MG63 (cell line): Measurements from ENCODE around the gene PEDS1. TPM values are rescaled to one million over a fixed set of nuclear protein-coding genes. Genes with fewer than 3 reads are reported as not detected.
"Not testable (repeated sequence)": the region's sequence is repeated elsewhere in the genome, so short reads cannot be mapped to it uniquely, and the experiment has no call there.

Source experiments
- DNase-seq: peaks from one replicate; pipeline ENCODE4 v3.0.0-alpha.2; 2020
- H3K27me3 ChIP-seq: fragments of 250-450 bp; sonication (Bioruptor Pico); 2 replicates; pipeline ENCODE4 v1.5.1; 2020; ENCODE audit warnings: mild to moderate bottlenecking, moderate library complexity
- H3K36me3 ChIP-seq: fragments of 250-450 bp; sonication (Bioruptor Pico); 2 replicates; pipeline ENCODE4 v1.5.1; 2020; ENCODE audit warnings: mild to moderate bottlenecking, moderate library complexity
- H3K4me3 ChIP-seq: fragments of 250-450 bp; sonication (Bioruptor Pico); 2 replicates; pipeline ENCODE4 v1.5.1; 2020; ENCODE audit warnings: mild to moderate bottlenecking, moderate library complexity
- H3K9me3 ChIP-seq: fragments of 250-450 bp; sonication (Bioruptor Pico); 2 replicates; pipeline ENCODE4 v1.5.1; 2020; ENCODE audit warnings: mild to moderate bottlenecking, moderate library complexity
- total RNA-seq: library from RNA; depleted of rRNA; stranded (reverse); fragments of >200 nt; shearing (Covaris generic); gene quantifications from 2 replicates; pipeline ENCODE4 v1.2.3, GENCODE V29; 2014; ENCODE audit warnings: low replicate concordance

Gene PEDS1
- total RNA-seq, 1 experiment from 2014 or later: 31.6 TPM

DNA sequence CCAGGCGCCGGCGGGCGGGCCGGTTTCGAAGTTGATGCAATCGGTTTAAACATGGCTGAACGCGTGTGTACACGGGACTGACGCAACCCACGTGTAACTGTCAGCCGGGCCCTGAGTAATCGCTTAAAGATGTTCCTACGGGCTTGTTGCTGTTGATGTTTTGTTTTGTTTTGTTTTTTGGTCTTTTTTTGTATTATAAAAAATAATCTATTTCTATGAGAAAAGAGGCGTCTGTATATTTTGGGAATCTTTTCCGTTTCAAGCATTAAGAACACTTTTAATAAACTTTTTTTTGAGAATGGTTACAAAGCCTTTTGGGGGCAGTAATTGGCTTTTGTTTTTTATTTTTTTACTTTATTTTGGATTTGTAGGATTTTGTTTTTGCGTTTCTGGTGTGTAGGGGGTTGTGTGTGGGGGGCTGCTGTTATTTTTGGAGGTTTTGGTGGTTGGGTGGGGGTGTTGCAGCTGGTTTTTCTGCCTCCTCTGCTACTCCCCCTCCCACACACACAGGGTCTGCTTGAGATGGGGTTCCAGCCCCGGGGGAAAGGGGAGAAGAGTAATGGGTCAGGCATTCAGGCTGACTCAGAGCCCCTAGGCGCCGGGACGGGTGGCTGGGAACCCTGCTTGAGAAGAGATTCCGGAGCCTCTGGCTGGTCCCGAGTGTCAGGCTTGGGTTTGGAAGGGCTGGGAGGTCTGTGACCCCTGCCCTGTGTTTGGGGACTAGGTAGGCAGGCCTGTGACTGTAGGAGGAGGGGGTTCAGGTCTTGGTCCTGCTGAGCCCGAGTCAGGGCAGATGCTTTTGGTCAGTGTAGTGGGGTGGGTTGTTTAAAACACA lies 39.1 kb upstream of the PEDS1 start:
- H3K4me3 ChIP-seq: peak overlapping the region; percentile 62
- no peaks in the 10 kb centered on the region for H3K9me3 ChIP-seq
- no peaks in the 10 kb centered on the region for H3K27me3 ChIP-seq
- DNase-seq: peak; percentile 88
- H3K36me3 ChIP-seq: peaks cover 32% of the 10 kb centered on the region

DNA sequence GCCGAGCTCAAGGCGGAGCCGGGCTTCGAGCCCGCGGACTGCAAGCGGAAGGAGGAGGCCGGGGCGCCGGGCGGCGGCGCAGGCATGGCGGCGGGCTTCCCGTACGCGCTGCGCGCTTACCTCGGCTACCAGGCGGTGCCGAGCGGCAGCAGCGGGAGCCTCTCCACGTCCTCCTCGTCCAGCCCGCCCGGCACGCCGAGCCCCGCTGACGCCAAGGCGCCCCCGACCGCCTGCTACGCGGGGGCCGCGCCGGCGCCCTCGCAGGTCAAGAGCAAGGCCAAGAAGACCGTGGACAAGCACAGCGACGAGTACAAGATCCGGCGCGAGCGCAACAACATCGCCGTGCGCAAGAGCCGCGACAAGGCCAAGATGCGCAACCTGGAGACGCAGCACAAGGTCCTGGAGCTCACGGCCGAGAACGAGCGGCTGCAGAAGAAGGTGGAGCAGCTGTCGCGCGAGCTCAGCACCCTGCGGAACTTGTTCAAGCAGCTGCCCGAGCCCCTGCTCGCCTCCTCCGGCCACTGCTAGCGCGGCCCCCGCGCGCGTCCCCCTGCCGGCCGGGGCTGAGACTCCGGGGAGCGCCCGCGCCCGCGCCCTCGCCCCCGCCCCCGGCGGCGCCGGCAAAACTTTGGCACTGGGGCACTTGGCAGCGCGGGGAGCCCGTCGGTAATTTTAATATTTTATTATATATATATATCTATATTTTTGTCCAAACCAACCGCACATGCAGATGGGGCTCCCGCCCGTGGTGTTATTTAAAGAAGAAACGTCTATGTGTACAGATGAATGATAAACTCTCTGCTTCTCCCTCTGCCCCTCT lies 38.2 kb upstream of the PEDS1 start:
- H3K4me3 ChIP-seq: peak overlapping the region; percentile 62
- peak; percentile 62 for DNase-seq
- no peaks in the 10 kb centered on the region for H3K9me3 ChIP-seq
- no peaks in the 10 kb centered on the region for H3K27me3 ChIP-seq
- peaks cover 32% of the 10 kb centered on the region for H3K36me3 ChIP-seq

DNA sequence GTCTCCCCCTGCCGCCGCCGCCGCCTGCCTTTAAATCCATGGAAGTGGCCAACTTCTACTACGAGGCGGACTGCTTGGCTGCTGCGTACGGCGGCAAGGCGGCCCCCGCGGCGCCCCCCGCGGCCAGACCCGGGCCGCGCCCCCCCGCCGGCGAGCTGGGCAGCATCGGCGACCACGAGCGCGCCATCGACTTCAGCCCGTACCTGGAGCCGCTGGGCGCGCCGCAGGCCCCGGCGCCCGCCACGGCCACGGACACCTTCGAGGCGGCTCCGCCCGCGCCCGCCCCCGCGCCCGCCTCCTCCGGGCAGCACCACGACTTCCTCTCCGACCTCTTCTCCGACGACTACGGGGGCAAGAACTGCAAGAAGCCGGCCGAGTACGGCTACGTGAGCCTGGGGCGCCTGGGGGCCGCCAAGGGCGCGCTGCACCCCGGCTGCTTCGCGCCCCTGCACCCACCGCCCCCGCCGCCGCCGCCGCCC lies 37.6 kb upstream of the PEDS1 start:
- no peak for DNase-seq
- Histone ChIP-seq H3K4me3 (peak overlapping the region; percentile 62), H3K27me3 (no peaks in the 10 kb centered on the region), H3K9me3 (no peaks in the 10 kb centered on the region), H3K36me3 (peaks cover 32% of the 10 kb centered on the region)

DNA sequence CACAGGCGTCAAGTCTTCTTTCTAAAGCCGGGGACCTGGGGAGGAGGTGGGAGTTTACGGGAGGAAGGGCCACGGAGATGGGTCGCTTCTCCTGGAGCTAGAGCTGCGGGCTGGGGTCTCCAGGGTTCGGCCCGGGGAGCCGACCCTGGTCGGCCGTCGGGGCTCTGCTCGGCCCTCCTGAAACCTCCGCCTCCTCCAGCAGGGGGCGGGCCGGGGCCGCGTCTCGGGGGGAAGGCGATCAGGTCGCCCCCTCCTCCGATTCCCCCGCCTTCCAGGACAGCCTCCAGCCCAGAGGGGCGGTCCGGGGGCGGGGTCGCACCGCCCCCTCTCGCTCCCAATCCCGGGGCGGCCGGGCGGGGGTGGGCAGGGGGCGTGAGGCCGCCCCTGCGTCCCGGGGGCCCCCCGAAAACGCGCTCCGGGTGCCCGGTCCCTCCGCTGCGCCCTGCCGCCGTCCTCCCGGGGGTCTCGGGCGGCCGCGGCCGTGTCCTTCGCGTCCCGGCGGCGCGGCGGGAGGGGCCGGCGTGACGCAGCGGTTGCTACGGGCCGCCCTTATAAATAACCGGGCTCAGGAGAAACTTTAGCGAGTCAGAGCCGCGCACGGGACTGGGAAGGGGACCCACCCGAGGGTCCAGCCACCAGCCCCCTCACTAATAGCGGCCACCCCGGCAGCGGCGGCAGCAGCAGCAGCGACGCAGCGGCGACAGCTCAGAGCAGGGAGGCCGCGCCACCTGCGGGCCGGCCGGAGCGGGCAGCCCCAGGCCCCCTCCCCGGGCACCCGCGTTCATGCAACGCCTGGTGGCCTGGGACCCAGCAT lies 36.9 kb upstream of the PEDS1 start, which contains the start of gene CEBPB:
CEBPB (plus strand) TSS at position 580 of the 814 bp plus-strand sequence; CDS start at position 784, 204 bp downstream.
- peak; percentile 91 for DNase-seq
- Histone ChIP-seq H3K27me3 (no peaks in the 10 kb centered on the region), H3K36me3 (peaks cover 32% of the 10 kb centered on the region), H3K4me3 (peak within 1 kb of the TSS; percentile 62), H3K9me3 (no peaks in the 10 kb centered on the region)

DNA sequence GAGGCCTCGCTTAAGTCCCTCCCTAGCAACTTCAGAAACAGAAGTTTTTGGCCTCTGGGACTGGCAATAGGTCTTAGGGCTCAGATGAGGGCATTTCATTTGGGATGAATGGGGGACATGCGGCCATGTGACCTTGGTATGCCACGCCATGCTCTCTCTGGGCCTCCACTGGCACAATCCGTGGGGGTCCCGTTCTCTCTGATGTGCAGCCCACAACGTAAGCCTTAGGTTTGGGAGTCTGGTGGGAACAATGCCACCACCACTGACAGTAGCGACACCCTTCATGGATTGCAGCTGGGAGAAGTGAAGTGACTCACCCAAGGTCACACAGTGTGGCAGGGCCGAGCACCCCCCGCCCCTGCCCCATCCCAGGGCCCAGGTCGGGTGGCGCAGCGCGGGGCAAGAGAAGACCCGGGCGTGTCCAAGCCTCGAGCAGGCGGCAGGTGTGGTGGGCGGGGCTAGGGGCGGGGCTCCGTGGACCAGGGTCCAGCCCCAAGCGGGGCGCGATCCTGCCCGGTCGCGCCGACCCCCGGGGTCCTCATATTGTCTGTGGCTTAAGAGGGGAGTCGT lies 36.2 kb upstream of the PEDS1 start:
- Histone ChIP-seq H3K9me3 (no peaks in the 10 kb centered on the region), H3K27me3 (no peaks in the 10 kb centered on the region), H3K36me3 (peaks cover 29% of the 10 kb centered on the region), H3K4me3 (peak overlapping the region; percentile 62)
- no peak for DNase-seq

DNA sequence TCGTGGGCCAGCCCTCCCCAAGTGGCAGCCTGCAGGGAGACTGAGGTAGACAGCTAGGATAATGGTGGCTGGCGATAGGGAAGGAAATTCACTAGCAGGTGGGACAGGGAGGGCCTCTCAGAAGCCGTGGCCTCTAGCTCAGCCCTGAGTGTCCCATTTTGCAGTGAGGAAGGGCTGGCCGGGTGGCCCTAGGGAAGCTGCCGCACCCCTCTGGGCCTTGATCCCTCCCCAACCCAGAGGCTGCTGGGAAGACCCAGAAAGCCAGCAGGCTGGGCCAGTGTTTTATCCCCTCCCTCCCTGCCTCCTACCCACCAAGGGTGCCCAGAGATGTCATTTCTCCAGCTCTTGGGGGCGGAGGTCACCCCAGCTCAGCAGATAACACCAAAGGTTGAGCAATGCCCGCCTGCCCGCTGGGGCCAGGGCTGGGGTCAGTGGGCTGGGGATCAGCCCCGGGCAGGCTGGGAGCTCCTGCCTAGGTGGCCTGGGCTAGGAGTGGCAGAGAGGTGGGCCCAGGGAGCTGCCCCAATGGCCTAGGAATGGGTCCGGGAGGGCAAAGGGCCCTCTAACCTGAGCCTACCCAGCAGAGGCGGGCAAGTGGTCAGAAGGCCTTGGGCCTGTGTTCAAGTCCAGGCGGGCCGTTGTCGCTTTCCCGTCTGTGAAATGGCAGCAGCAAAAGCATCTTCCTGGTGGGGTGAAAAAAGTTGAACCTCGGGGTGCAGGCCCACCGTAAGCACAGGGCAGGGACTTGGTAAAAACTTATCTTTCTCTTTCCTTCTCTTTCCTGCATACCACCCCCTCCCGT lies 35.6 kb upstream of the PEDS1 start:
- DNase-seq: no peak
- Histone ChIP-seq H3K27me3 (no peaks in the 10 kb centered on the region), H3K4me3 (no peak overlapping the region), H3K36me3 (peaks cover 22% of the 10 kb centered on the region), H3K9me3 (no peaks in the 10 kb centered on the region)

DNA sequence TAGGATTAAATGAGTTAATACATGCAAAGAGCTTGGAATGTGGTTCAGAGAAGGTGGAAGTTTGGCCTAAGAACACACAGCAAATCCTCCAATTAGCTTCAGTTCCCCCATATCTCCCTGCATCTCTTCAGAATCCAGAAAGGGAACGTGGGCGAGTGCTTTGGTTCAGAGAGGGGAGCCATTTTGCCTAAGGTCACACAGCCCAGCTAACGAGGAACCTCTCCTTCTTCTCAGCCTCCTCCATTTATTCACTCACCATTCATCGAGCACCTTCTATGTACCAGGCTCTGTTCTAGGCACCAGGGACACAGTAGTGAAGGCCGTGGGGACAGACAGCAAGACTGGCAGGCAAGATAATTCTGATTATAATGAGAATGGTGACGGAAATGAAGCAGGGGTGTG lies 34.8 kb upstream of the PEDS1 start:
- Histone ChIP-seq H3K36me3 (peaks cover 14% of the 10 kb centered on the region), H3K27me3 (no peaks in the 10 kb centered on the region), H3K9me3 (no peaks in the 10 kb centered on the region), H3K4me3 (no peak overlapping the region)
- no peak for DNase-seq

DNA sequence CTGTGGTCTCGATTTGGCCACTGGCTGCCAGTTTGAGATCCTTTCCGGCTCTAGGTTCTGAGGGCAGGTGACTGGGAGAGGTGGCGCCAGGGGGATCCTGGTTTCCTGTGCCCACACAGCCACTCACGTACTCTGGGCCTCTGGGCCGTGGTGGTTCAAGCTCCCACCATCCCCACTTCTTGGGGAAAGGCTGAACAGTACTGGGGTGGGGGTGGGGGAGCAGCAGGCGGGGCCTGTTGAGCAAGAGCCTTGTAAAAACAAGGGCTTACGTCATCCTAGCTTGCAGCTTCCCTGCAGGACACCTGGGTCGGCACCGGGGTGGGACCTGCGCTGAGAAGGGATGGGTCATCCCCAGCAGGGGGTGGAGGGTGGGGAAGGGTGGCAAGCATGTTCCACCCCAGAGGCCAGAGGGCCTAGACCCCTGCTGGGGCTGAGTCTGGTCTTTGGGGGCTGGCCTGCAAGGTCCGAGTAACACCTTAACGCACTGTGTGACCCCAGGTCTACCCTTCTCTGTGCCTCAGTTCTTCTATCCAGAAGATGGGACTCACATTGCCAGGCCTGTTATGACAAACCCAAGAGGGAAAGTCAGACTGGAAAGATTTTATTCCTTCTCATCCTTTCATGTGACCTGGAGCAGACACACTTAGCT lies 34.0 kb upstream of the PEDS1 start:
- no peak for DNase-seq
- Histone ChIP-seq H3K27me3 (no peaks in the 10 kb centered on the region), H3K36me3 (peaks cover 7% of the 10 kb centered on the region), H3K9me3 (no peaks in the 10 kb centered on the region), H3K4me3 (no peak overlapping the region)

DNA sequence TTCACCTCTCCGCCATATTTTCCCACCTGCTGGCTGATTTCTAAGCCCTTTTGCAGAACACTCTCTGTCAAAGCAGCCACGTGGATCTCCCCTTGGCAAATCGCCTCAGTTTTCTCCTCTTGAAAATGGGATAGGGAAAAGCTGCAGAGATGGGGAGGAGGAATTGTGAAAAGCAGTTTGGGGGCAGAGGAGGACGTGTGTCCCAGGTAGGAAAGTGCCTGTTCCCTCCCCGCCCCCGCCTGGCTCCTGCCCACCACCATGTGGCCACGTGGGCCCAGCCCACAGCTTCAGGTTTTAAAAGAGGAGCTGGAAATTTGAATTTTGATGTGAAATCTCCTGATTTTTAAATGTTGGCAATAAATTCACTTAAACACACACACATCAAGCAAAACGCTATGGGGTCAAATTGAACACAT lies 33.5 kb upstream of the PEDS1 start:
- no peak for DNase-seq

DNA sequence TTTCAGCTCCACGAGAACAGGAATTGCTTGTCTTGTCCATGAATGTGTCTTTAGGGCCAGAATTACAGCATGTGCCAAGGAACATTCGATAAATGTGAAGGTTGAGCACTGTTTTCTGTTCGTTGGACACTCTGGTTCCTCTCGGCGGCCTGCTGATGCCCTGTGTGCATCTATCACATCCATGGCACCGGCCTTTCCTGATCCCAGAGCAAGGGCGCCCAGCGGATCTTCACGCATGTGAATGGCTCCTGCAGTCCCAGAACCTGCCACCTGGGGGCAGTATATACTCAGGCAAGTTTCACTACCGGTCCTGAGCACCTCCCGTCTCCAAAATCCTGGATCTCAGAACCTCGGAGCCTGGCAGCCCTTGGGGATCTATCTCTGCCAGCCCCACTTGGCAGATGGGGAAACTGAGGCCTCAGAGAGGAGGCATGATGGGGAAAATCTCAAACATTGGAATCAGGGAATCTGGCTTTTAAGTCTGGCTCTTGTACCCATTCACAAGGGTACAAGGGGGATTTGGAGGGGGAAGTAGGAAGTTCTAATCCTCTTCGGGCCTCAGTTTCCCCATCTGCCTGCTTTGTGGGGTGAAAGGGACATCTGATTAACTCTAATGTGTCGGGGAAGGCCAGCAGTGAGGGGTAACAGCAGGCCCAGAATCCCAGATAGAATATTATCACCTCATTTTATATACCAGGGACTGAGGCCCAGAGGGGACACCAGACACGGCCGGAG lies 32.8 kb upstream of the PEDS1 start:
- no peaks in the 10 kb centered on the region for H3K9me3 ChIP-seq
- H3K27me3 ChIP-seq: no peaks in the 10 kb centered on the region
- H3K36me3 ChIP-seq: no peaks in the 10 kb centered on the region
- DNase-seq: peak; percentile 82
- H3K4me3 ChIP-seq: no peak overlapping the region

More for the DNA sequence above, 33.5 kb upstream of the PEDS1 start:
- Histone ChIP-seq H3K9me3 (no peaks in the 10 kb centered on the region), H3K36me3 (peaks cover 2% of the 10 kb centered on the region), H3K27me3 (no peaks in the 10 kb centered on the region), H3K4me3 (no peak overlapping the region)

DNA sequence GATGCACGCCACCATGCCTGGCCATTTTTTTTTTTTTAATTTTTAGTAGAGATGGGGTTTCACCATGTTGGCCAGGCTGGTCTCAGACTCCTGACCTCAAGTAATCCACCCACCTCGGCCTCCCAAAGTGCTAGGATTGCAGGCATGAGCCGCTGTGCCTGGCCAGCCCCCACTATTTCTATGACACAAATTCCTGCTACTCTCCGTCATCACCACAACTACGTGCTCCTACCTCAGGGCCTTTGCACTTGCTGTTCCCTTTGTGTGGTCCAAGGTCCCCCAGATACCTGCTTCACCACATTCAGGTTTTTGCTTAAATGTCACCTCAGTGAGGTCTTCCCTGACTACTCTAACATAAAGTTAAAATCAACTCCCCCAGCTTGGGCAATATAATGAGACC lies 31.9 kb upstream of the PEDS1 start:
- H3K4me3 ChIP-seq: no peak overlapping the region
- no peaks in the 10 kb centered on the region for H3K9me3 ChIP-seq
- no peaks in the 10 kb centered on the region for H3K36me3 ChIP-seq
- no peak for DNase-seq
- H3K27me3 ChIP-seq: no peaks in the 10 kb centered on the region

DNA sequence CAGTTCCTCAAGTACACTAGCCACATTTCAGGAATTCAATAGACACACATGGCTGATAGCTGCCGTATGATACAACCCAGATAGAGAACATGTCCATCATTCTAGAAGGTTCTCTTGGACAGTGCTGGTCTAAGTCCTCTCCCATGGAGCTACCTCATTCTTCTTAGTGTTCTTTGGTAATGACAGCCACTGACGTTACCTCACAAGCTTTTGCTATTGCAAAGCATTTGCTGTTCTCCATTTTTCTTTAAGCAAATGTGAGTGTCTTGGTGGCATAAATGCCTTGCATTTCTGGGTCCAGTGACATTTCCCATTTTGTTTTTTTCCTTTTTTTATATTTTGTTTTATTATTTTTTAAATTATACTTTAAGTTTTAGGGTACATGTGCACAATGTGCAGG lies 28.8 kb upstream of the PEDS1 start:
- H3K9me3 ChIP-seq: no peaks in the 10 kb centered on the region
- no peak for DNase-seq
- no peaks in the 10 kb centered on the region for H3K27me3 ChIP-seq
- H3K4me3 ChIP-seq: no peak overlapping the region
- no peaks in the 10 kb centered on the region for H3K36me3 ChIP-seq

DNA sequence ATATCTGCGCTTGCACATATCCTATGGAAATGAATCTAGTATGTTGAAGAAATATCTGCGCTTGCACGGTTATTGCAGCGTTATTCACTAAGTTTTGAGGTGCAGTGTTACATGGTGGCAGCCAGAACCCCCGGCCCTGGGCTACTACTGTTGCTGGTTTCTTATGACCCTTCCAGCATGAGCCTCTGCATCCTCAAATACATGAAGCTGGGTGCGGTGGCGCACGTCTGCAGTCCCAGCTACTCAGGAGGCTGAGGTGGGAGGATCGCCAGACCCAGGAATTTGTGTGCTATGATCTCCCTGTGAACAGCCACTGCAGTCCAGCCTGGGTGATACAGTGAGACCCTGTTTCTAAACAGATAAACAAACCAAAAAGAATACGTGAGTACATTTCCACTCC lies 27.8 kb upstream of the PEDS1 start:
- Histone ChIP-seq H3K27me3 (no peaks in the 10 kb centered on the region), H3K4me3 (no peak overlapping the region), H3K9me3 (no peaks in the 10 kb centered on the region), H3K36me3 (no peaks in the 10 kb centered on the region)
- no peak for DNase-seq

DNA sequence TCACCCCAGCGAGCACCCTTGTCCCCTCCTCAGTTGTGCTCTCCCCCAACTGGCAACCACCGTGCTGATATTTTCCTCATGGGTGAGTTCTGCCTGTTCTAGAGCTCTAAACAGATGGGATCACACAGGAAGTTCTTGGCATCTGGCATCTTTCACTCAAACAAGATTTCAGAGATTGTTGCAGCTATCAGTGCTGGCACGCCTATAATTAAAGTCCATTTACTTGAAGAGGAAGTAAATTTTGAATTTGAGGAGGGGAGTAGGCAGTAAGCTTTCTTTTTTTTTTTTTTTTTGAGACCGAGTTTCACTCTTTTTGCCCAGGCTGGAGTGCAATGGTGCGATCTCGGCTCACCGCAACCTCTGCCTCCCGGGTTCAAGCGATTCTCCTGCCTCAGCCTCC lies 25.1 kb upstream of the PEDS1 start:
- H3K4me3 ChIP-seq, DNase-seq, H3K36me3 ChIP-seq, H3K9me3 ChIP-seq, H3K27me3 ChIP-seq: not testable (repeated sequence)
